Breast epithelium (tissue), 4 donors: ENCODE data around the gene TMEM167A. TPM values are rescaled to one million over a fixed set of nuclear protein-coding genes. Genes with fewer than 3 reads are reported as not detected.

Source experiments
- DNase-seq, 2 donors: peaks; one replicate each; pipeline ENCODE4 v3.0.0-alpha.2; 2019; ENCODE audit warnings: low spot score in 2 of 2
- H3K27ac ChIP-seq, 2 donors: fragments of 200-600 bp; sonication (generic) in 1 of 2; one replicate each; pipeline ENCODE4 v1.5.1; 2016 to 2019; ENCODE audit warnings: mild to moderate bottlenecking in 1 of 2
- H3K27me3 ChIP-seq, 2 donors: fragments of 200-600 bp; sonication (generic) in 1 of 2; one replicate each; pipeline versions ENCODE4 v1.5.1 to v1.6.0; 2017 to 2019; ENCODE audit warnings: control low read depth in 1 of 2, mild to moderate bottlenecking in 1 of 2
- H3K36me3 ChIP-seq: fragments of 200-600 bp; one replicate; pipeline ENCODE4 v1.5.1; 2019
- H3K4me1 ChIP-seq, 2 donors: fragments of 200-600 bp; sonication (generic); one replicate each; pipeline ENCODE4 v1.5.1; 2016 to 2019; ENCODE audit warnings: control low read depth in 1 of 2
- H3K4me3 ChIP-seq, 3 donors: fragments of 200-600 bp; sonication (generic); 1 replicate in 2 of 3; 2 replicates in 1 of 3; pipeline ENCODE4 v1.5.1; 2016 to 2019; ENCODE audit warnings: mild to moderate bottlenecking in 3 of 3, moderate library complexity in 2 of 3
- H3K9me3 ChIP-seq, 2 donors: fragments of 200-600 bp; sonication (generic) in 1 of 2; one replicate each; pipeline ENCODE4 v1.5.1; 2016 to 2019; ENCODE audit warnings: control low read depth in 1 of 2
- CTCF ChIP-seq, 3 donors: fragments of 450-650 bp; IDR thresholded peaks; one replicate each; pipeline ENCODE4 v1.5.1; 2016 to 2017; ENCODE audit warnings: antibody characterized with exemption in 3 of 3, mild to moderate bottlenecking in 3 of 3, moderate library complexity in 3 of 3
- POLR2A ChIP-seq: fragments of 450-650 bp; IDR thresholded peaks from one replicate; pipeline ENCODE4 v1.6.1; 2016; ENCODE audit warnings: antibody characterized with exemption, mild to moderate bottlenecking, moderate library complexity
- POLR2AphosphoS5 ChIP-seq, 3 donors: sonication (generic); formaldehyde crosslinking; IDR thresholded peaks; one replicate each; pipeline ENCODE4 v1.6.1; 2017; ENCODE audit warnings: antibody characterized with exemption in 3 of 3
- intact Hi-C: fragments of 100-400 bp; cut with DNase I; formaldehyde crosslinking; loops from one replicate; pipeline ENCODE4 v1.15.1; 2023; ENCODE audit warnings: low total_unique reads
- total RNA-seq, 3 donors: library from RNA; depleted of rRNA; stranded (reverse); fragments of >200 nt; gene quantifications; one replicate each; pipeline ENCODE4 v1.1.0, GENCODE V29; 2016

TMEM167A gene
- total RNA-seq, 3 donors from 2014 or later, result 42.4 to 58.9 (median 53.4) TPM

DNA sequence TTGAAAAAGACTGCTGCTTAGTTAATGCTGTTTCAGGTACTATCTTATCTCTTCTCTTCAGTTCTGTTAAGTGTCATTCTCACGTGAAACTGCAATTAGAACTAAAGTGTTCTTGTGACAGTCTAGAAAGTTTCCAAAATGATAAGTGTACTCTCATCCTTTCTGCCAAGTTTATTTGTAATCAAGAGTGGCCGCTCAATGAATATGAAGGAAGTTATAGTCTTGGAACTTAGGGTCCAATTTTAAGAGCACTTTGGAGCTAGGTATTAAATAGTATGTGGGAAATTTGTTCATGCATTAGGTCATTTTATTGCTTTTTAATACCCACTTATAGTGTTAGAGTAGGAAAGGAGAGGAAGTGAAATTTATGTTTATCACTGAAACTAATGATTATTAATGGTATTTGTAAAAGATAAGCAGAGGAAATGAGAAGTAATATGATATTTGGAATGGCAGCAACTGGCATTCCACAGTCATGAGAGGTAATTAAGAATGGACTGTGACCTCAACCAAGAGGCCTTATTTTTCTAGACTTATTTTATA lies 20.6 kb upstream of the TMEM167A start:
- no peak overlapping the region for H3K27ac ChIP-seq
- intact Hi-C loops, result no loop called here
- no peak for DNase-seq
- TF ChIP-seq POLR2AphosphoS5 (IDR thresholded peaks at IDR 0.05) (no peak), POLR2A (no peak), CTCF (IDR thresholded peaks at IDR 0.05) (no peak)
- no peaks in the 10 kb centered on the region for H3K4me1 ChIP-seq
- no peaks in the 10 kb centered on the region for H3K36me3 ChIP-seq
- H3K9me3 ChIP-seq, result peaks cover 0 to 16% of the 10 kb centered on the region in 2 donors
- no peak overlapping the region for H3K4me3 ChIP-seq
- H3K27me3 ChIP-seq, result no peaks in the 10 kb centered on the region

DNA sequence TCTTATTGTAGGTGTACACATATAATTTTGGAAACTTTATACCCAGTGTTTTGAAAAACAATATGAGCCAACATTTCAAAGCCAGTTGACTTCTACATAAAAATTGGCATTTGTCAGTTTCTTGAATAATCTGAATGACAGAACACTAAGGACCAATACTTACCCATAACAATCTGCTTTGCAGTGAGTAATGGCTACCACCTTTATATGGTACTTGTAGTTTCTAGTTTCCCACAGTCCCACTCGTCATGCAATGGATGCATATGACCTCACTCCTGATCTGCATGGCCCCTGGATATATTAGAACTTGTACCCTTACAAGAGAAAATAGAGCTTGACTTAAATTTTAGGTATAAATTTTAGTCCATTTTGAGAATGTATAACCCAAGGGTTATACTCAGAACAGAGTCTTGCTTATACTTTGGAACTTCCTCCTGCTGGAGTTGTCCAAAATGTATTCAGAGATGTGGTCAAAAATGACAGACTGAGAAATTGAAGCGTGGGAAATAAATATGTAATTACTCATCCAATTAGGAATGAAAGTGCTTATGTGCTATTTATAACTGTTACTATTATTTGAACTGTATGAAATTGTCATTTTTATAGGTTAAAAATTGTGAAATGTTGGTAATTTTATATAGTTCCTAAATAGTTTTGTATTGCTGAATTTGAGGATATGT lies 19.6 kb upstream of the TMEM167A start:
- intact Hi-C loops, result no loop called here
- no peak for DNase-seq
- Histone ChIP-seq H3K4me3 (no peak overlapping the region), H3K36me3 (no peaks in the 10 kb centered on the region), H3K27ac (no peak overlapping the region), H3K4me1 (no peaks in the 10 kb centered on the region), H3K27me3 (no peaks in the 10 kb centered on the region), H3K9me3 (peaks cover 0 to 16% of the 10 kb centered on the region in 2 donors)
- TF ChIP-seq CTCF (IDR thresholded peaks at IDR 0.05) (no peak), POLR2AphosphoS5 (IDR thresholded peaks at IDR 0.05) (no peak), POLR2A (no peak)

DNA sequence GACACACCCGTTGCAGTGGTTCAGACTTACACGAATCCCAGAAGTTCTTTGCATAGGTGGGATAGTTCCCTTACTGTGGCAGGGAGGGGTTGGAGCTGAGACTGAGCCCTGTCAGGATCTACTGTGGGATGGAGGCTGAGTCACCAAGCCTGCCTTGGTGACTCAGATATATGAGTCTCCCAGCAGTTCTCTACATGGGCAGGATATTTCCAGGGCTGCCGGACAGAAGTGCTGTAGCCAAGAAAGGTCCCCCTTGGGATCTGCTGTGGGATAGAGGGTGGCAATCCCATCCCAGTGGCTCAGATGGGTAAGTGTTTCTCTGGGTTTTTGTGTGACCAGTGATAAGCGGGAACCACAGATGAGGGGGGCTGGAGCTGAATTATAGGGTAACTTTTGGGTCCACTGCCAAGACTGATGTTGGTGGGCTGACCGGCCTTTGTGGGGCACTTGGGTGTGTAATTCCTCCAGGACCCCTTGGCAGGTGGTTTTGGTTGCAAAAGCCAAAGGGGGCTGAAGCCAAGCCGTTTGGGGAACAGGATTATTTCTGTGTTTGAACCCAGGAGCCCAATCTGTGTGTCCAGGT lies 18.9 kb upstream of the TMEM167A start:
- no peak overlapping the region for H3K4me3 ChIP-seq
- H3K36me3 ChIP-seq, result no peaks in the 10 kb centered on the region
- DNase-seq, result no peak
- intact Hi-C loops, result no loop called here
- TF ChIP-seq POLR2A, result no peak
- no peak for TF ChIP-seq CTCF (IDR thresholded peaks at IDR 0.05)
- TF ChIP-seq POLR2AphosphoS5 (IDR thresholded peaks at IDR 0.05), result no peak
- no peaks in the 10 kb centered on the region for H3K4me1 ChIP-seq
- no peaks in the 10 kb centered on the region for H3K27me3 ChIP-seq
- no peak overlapping the region for H3K27ac ChIP-seq
- H3K9me3 ChIP-seq, result peaks cover 0 to 16% of the 10 kb centered on the region in 2 donors

- no peaks in the 10 kb centered on the region for H3K36me3 ChIP-seq
- peaks cover 0 to 16% of the 10 kb centered on the region in 2 donors for H3K9me3 ChIP-seq
- TF ChIP-seq CTCF (IDR thresholded peaks at IDR 0.05), result no peak
- TF ChIP-seq POLR2A, result no peak
- TF ChIP-seq POLR2AphosphoS5 (IDR thresholded peaks at IDR 0.05), result no peak
- intact Hi-C loops, result no loop called here
- no peaks in the 10 kb centered on the region for H3K4me1 ChIP-seq
- DNase-seq, result no peak
- no peak overlapping the region for H3K27ac ChIP-seq
- no peaks in the 10 kb centered on the region for H3K27me3 ChIP-seq
- H3K4me3 ChIP-seq, result no peak overlapping the region
Measured at GRCh38 chr5:83095163-83095956, 18.2 kb upstream of the TMEM167A start.
